ENCODE results near the gene TRIO.
A peak's percentile ranks its signal among the peaks of the same experiment; 100 is the strongest.

TRIO gene

DNA sequence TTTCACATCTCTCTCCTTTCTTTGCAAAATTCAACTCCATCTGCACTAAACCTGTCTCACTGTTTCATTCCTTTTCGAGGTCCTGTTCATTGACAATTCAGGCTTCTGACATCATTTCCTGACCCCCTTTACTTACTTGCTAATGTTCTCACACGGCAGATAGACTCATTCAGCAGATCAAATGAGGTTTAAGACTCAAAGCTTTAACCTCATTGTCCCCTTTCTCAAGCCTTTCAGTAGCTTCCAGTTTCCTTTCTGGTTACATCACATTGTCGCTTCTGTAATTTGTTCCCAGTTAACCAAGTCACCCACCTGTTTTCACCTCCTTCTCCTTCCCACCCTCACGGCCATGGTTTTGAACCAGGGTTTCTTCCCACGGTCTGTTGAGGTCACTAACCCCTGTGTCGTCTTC is 295.1 kb downstream of the TRIO start:
- no peak for DNase-seq (ENCODE audit: low spot score)

DNA sequence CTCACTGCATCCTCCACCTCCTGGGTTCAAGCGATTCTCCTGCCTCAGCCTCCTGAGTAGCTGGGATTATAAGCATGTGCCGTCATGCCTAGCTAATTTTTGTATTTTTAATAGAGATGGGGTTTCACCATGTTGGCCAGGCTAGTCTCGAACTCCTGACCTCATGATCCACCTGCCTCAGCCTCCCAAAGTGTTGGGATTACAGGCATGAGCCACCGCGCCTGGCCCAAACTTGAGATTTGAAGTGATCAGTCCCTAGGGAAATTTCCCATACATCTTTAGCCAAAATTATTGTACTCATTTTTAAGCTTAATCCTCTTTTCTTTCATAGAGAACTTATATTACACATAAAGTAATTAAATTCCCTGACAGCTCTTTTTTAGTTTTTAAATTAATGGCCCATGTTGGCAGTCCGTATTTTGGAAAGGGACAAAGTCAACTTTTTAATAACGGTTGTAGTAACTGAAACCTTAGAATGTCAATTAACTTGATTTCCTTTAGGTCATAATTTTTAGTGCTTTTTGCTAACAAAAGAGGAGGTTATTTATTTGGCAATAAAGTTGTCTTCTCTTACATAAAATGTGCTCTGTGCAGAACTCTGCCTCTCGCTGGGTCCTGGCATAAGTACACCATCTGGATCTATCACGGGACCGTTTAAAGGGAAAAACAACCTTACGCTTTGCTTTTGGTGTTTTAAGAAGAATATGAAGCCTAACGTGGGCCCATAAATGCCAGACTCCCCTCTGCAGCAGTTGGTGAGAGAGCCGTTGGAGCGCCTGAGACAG is 296.1 kb downstream of the TRIO start:
- DNase-seq (ENCODE audit: low spot score) = no peak

DNA sequence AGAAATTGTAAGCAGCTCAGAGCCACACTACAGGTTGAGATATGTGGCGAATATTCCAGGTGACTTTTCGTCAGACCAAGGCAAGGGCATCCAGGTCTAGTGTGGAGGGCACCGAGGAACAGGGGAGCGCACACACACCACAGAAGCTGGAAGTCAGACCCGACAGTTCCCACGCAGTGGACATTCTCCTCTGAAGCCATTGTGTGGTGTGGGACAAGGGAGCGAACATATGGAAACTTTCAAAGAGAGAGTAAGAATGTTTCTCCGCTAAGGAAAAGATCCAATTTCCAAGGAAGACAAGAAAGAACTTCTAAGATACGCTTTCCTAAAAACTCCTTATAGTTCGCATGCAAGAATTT is 297.1 kb downstream of the TRIO start:
- DNase-seq (ENCODE audit: low spot score) = no peak

DNA sequence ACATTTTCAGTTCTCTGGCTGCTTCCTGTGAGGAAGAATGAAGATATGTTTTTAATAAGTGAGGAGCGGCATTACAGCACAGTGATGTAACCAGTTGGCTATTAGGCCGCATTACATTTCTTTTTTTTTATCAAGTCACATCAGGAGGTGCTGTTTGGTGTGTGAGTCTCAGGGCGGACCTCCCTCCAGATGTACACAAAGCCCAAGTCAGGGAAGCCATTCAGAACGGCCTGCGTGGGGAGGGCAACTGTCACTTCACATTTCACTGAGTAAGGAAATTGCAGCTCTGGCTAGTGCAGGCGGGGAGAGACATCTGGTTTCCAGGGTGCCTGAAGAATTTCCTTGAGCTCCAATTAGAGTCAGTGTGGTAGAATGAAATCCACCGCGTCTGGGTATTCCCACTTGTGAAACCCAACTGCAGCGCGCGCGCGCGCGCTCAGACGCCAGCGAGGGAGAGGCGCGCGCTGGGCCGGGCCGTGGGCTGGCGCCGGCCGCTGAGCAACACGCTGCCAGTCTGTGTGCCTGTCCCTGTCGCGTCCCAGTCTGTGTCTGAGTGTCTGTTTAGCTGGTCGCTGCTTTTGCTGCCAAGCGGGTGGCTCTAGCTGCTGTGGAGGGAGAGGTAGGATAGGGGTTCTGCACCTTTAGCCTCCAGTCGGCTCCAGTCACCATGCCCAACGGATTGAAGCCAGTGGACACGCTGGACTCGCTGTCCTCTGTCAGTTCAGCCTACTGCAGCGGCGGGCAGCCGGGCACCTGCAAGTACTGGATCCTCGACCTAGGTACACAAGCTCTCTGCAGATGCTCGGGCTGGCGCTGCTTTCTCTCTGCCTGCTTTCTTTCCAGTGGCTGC is 297.7 kb downstream of the TRIO start:
- peak; percentile 77 for DNase-seq (ENCODE audit: low spot score)

DNA sequence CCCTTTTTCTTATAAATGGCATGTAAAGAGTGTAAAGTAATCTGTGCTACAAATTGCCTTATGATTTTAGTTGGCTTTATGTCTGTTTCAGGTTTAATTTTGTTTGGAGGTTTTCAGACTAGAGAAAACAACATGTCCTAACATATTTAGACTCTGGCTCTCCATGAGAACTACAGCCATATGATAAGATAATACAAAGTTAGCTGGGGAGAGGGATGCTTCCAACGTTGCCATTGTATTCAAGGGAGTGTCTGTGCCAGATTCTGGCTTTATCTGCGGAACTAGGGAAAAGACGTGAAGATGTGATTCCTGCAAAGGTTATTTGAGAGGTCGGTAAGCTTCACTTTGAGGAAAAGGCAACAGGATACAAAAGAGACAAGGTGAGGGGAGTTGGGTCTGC is 298.5 kb downstream of the TRIO start:
- DNase-seq (ENCODE audit: low spot score) = no peak

DNA sequence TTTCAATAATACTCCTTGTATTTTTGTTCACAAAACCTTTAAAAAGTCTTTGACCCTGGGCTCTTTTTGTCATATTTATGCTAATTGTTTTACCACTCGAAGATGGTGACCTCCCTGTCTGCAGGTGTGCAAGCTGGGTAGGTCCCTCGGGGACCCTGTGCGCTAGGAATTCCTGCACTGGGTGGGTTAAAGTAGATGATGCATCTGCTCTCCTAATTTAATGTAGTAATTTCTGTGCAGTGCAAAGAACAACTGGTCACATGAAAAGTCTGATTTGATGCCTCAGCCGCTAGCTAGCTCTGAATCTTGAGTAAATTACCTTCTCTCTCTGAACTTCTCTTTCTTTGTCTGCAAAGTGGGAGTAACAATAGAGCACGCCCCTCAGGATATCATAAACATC is 299.4 kb downstream of the TRIO start:
- no peak for DNase-seq (ENCODE audit: low spot score)

DNA sequence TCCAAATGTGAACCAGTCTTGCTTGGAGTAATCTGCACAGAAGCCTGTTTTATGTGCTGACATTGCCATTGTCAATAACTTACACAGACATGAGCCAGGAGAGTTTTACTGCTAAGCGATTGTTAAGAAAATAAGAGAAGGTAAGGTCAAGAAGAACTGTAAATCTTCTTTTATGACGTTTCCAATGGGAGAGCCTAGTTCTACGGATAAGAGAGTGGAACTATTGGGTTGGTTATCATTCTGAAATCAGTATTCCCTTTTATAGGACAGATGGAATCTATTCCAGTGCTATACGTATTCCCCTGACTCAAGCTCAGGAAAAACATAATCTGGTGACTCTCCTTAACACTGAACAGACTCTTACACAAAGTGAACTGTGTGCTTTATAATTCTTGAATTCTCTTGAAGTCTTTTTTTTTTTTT is 300.5 kb downstream of the TRIO start:
- DNase-seq (ENCODE audit: low spot score) = no peak

DNA sequence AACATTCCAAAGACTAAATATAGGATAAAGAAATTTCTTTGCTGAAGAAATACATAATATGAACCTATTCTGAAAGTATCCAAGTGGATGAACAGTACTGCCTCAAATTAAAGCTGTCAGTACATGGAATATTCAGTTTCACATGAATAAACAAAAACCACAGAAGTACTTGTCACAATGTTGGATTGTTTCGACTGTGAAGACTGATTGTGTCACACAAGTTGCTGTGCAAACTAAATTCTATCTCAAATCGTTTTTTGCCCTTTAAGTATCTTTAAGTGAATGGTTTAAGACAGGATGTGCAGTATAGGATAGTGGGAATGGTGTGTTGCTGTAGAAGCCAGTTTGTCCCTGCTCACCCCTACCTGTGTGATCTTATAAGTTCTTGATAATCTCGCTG is 301.0 kb downstream of the TRIO start:
- no peak for DNase-seq (ENCODE audit: low spot score)

DNA sequence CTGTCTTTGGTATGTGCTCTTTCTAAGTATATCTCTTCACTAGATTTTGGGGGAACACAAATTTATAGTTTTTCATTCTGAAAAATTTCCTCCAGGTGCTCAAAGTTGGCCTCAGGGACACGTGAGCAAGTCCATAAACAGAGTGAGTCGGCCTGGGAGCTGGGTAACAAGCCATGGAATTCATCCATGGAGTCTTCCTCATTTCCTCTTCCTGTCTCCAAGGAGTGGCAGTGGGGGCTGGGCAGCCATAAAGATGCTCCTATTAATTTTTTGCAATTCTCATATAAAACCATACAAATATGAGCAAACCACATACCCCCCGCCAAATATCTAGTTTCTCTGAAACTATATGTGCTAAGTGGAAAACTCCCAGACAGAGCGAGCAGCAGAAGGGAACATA is 301.9 kb downstream of the TRIO start:
- no peak for DNase-seq (ENCODE audit: low spot score)

DNA sequence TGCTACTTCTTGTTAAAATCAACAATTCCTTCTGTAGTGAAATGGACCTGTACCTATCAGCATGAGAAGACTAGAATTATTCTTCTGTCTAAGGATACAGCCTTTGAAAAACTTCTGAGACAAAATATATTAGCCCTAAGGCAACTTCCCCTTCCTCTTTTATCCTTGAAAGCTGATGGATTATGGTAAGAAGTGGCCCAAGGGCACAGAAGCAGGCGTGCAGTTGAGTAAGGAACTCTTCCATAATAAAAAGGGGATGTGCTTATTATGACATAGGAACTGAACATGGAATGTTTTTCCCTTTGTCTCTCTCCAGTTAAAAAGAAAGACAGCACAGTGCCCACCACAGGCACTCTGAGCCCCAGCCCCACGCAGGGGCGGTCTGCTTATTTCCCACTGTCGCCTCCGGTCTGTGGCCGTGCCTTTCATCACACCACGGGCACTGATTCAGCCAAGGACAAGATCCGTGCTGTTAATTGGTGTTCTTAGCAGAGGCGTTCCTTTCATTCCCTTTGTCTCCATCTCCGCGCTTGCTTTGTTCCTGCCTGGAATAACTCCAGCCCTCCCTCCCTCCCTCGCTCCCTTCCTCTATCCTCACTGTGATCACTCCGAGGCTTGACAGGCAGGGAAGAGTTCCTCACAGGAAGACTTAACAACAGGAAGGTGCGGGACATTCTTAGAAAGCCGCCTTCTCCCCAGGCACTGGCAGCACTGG is 302.6 kb downstream of the TRIO start:
- DNase-seq (ENCODE audit: low spot score) = peak; percentile 56

DNA sequence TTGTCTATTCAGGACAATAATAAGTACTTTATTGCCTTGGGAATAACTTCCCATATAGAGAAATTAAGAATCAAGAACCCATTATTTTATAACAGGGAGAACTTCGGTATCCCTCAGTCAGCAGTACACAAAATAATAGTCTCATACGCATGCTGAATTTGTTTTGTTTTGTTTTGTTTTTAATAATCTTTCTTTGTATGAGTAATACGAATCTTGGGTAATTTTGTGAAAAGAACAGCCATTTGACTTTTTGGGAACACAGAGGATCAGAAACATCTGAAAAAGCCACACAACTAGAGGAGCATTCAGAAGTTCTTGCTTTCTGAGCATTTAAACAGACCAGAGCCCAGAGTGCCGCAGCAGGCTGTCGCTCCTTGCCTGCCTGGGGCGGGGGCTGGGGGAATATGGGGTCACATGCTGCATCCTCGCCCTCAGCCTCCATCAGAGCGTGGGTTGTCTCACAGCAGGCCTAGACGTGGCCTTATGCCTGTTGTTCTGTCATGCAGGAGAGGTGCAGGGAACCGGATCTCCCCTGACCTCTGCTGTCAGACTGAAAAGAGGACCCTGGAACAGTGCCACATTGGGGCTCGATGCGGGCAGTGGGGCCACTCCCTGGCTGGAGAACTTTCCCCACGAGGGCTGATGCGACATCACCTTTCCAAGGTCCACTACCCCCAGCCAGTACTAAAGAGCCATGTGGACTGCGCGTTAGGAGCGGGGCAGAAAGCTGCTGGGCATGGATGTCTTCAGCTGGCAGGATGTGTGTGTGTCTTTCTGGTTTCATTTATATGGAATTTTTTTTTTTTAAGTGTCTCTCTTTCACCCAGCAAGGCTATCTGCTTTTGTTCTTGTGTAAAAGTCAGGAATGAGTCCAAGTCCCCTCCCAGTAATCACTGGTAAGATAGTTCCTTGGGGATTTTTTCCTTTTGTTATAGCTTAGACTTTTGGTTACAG is 305.1 kb downstream of the TRIO start:
- DNase-seq (ENCODE audit: low spot score) = no peak

DNA sequence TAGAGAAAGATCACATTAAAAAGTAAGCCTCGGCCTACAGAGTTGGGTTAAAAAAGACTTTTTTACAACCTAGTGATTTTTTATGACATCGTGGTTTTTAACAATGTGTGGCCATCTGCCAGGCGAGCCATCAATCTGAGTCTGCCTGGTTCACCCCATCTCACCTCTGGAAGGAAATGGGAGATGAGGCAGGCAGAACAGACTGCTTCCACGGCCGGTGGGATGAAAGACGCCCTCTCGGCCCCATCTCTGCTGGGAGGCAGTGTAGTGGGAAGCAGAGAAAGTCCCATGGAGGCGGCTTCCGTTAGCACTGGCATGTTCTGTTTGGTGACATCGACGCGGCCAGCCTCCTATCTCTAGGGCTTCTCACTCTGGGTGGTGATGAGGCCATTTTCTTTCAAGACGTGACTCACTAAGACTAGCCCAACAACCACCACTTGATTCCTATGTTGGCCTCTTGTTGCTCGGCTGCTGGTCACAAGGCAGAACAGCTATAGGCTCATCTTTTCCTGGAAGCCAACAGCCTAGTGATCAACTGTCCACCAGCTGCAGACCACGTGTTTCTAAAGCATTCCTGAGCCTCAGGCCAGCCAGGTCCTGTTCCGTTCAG is 306.0 kb downstream of the TRIO start:
- no peak for DNase-seq (ENCODE audit: low spot score)

DNA sequence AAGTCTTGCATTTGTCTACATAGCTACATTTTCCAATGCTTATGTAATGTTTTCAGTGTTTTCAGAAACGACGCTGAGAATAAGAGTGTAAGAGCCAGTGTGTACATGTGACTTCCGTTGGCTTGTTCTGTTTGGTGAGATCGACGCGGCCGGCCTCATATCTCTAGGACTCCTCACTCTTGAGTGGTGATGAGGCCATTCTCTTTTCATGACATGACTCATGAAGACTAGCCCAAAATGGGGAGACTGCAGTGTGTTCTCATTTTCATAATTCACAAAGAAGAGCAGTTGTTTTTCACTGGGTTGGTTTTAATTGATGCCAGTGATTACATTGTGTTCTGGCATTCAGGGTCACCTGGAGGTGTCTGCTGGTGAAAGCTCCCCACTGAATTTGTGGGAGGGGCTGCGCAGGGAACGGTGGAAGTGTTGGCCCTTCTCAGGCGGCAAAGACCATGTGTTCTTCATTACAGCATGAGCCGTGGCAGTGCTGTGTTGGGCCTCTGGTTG is 306.9 kb downstream of the TRIO start:
- DNase-seq (ENCODE audit: low spot score) = no peak

DNA sequence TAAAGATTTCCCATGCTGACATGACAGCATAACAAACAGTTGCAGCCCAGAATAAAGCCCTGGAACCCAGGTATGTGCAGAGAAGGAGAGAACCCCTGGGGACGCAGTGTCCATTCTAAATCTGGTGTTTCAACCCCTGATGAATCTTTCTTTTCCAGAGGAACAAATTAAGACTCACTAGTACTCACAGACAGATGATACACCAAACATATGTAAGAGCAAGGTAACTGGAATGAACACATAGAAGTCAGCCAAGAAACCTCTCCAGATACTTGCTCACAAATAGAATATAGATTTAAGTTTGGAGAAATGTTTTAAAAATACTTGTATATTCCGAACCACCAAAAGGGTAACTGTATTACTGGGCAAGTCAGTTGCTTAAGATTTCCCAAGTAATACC is 307.6 kb downstream of the TRIO start:
- no peak for DNase-seq (ENCODE audit: low spot score)

DNA sequence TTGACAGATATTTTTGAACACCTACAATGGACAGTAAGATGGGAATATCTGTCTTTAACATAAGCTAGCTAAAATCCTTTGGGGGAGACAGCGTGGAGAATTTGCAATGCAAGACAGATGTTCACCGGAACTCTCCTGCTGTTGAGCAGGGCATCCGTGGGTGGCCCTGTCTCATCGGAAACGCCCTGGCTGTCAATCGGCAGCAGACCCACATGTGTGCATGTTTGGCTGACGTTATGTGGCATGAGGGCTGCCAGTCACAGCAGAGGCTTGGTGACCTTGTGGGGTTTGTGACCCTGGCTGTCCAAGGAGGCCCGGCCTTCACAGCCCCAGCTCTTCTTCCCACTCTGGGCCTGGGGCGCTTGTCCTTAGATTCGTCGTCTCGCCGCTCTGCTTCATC is 308.7 kb downstream of the TRIO start:
- no peak for DNase-seq (ENCODE audit: low spot score)

DNA sequence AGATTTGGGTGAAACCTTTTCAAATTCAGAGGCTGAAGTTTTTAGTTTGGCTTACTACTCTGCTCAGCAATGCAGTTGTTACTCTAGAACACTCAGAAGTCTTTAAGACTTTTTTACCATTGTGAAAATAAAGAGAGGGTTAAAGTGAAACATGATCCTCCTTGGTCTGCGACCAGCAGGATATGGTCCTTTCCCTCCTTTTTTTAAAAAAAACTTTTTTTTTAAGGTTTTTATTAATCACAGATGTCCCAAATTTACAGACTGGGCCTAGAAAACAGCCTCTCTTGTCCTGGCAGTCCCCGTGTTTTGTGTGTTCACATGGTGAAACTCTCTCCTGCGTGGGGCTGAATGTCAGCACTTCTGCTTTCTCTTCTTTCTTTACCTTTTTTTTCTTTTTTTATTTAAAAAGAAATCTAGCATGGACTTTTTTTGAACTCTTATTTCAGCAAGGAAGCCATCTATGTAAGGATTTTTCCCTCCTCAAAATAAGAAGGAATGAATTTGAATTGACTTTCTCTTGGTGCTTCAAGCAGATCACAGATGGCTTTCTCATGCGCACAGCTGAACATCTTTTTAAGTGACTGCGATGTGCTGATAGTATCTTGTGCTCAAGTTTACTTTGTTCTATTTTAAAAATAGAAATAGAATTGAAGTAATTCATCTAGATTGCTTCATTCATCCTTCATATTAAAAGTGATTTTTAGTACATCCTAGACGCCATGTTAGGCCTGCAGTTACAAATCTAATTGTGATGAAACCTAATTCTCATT is 309.7 kb downstream of the TRIO start:
- no peak for DNase-seq (ENCODE audit: low spot score)

DNA sequence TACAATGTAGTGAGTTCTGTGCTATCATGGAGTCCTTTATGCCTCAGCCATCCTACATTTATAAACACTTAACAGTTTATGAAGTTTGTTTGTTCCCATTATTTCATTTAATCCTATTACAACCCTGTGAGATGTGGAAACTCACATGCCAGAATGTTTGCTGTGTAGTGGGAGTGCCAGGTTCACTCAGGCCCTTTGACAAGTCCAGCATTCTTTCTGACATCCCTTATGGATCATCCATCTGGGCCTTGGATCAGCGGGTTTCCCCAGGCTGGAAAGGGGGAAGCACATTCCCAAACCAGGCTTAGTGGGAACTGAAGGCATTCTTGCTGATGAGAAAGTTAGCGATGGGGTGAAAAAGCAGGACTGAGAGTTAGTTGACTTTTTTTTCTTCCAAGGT is 310.3 kb downstream of the TRIO start:
- no peak for DNase-seq (ENCODE audit: low spot score)

DNA sequence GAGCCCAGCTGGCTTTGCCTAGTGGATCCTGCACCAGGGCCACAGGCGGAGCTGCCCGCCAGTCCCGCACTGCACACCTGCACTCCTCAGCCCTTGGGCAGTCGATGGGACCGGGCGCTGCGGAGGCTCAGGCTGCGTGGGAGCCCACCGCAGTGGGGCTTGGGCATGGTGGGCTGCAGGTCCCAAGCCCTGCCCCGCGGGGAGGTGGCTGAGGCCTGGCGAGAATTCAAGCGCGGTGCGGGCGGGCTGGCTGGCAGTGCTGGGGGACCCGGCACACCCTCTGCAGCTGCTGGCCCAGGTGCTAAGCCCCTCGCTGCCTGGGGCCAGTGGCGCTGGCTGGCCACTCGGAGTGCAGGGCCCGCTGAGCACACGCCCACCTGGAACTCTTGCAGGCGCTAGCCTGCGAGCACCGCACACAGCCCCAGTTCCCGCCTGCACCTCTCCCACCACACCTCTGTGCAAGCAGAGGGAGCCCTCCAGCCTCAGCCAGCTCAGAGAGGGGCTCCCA is 312.7 kb downstream of the TRIO start:
- DNase-seq (ENCODE audit: low spot score) = no peak

DNA sequence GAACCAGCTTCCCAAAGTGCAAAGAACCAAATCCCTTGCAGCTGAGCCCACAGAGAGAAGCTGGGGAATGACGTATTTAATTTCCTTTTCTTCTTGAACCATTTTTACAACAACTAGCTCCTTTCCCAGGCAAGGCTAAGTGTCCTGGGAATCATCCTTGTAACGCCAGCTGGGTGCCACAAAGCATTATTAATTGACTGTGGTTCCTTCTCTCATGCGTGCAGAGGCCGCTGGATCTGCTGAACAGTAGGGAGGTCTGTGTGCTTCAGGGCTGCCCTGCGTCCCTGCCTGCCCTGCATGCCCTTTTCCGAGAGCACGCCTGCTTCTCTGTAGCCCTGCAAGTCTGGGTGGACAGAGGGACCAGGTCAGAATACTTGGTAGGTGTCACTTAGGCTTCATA is 314.3 kb downstream of the TRIO start:
- DNase-seq (ENCODE audit: low spot score) = no peak

DNA sequence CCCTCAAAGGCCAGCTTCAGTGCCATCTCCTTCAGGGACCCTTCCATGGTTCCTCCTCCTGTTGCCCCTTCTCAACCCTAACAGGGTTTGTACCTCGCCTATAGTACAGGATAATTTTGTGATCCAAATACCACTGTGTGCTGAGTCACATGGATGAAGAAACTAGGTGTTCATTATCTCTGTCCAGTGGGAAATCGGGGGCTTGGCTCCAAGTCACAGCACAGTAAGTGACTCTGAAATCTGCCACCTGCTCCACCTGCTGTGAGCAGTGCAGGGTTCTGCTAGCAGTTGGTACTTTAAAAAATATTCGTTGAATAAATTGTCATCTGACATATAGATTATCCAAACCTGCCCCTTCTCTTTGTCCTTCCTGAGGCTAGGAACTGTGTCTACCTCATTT is 315.3 kb downstream of the TRIO start:
- DNase-seq (ENCODE audit: low spot score) = no peak

Data from Ammon's horn (tissue), 1 donor.